Measurements from ENCODE around the gene C9orf72. TPM values are rescaled to one million over a fixed set of nuclear protein-coding genes. Genes with fewer than 3 reads are reported as not detected.

Gene C9orf72
- total and polyA plus RNA-seq, 2 of the 4 experiments (the other 2 are of a cell fraction): 2.0 to 3.4 TPM

- Histone ChIP-seq H2BK5ac (ENCODE audit: low read depth, low read length, poor library complexity, severe bottlenecking) (no peak overlapping the region), H2AK5ac (ENCODE audit: low read depth, low read length) (no peak overlapping the region), H2AFZ (replicated peaks; ENCODE audit: low read length, poor library complexity) (no peak overlapping the region), H3K4me3 (ENCODE audit: insufficient read depth, low read depth, low read length) (no peak overlapping the region), H2BK20ac (ENCODE audit: low read depth, low read length) (no peak overlapping the region), H2BK120ac (ENCODE audit: low read depth, low read length) (no peak overlapping the region), H4K20me1 (ENCODE audit: insufficient read depth, low read length) (peaks cover 3% of the 10 kb centered on the region; the same call in 1 of the 2 replicates), H3K4ac (ENCODE audit: low read depth, low read length) (no peak overlapping the region), H2BK15ac (ENCODE audit: low read depth, low read length) (no peak overlapping the region), H3K36me3 (ENCODE audit: control insufficient read depth, insufficient read depth, low read length) (no peaks in the 10 kb centered on the region), H3K4me1 (ENCODE audit: control insufficient read depth, insufficient read depth, low read length) (no peaks in the 10 kb centered on the region; the same call in 1 of the 2 replicates), H3K23ac (ENCODE audit: low read depth, low read length) (no peak overlapping the region; the same call in 1 of the 2 replicates), H2AK9ac (replicated peaks; ENCODE audit: low read depth, low read length, poor library complexity) (no peak overlapping the region), H3K27me3 (ENCODE audit: control insufficient read depth, insufficient read depth, low read length) (no peaks in the 10 kb centered on the region), H4K8ac (ENCODE audit: low read depth in 2 of 2, low read length in 2 of 2) (no peak overlapping the region), H4K5ac (ENCODE audit: low read depth, low read length) (no peak overlapping the region), H3K9me1 (ENCODE audit: insufficient read depth, low read length) (no peaks in the 10 kb centered on the region), H3K9ac (ENCODE audit: low read depth, low read length) (no peak overlapping the region), H3K56ac (ENCODE audit: extremely low read depth, insufficient read depth, low read length) (no peak overlapping the region), H4K91ac (ENCODE audit: insufficient read depth, low read depth, low read length) (no peak overlapping the region), H3K9me3 (ENCODE audit: control insufficient read depth, insufficient read depth, low read length) (no peaks in the 10 kb centered on the region), H3K4me2 (ENCODE audit: low read depth, low read length) (no peak overlapping the region), H3K18ac (ENCODE audit: low read depth, low read length) (no peak overlapping the region), H3K79me1 (ENCODE audit: low read depth in 1 of 2, low read length in 2 of 2) (peaks cover 3 to 8% of the 10 kb centered on the region in 2 experiments; a peak in 2 of 4 replicates), H3K27ac (ENCODE audit: insufficient read depth, low read length) (no peak overlapping the region), H3K14ac (replicated peaks; ENCODE audit: low read depth, low read length) (no peak overlapping the region)
- ChIA-PET POLR2A (ENCODE audit: unreplicated experiment) (no interaction called here), CTCF (no interaction called here)
- intact Hi-C loops (cut with micrococcal nuclease): no loop called here
- DNase-seq (no peak), ATAC-seq (ENCODE audit: low read depth) (no peak)
- WGBS, 2 experiments (ENCODE audit: extremely low coverage in 2 of 2, insufficient read length in 1 of 2): 60% methylated on average over 1 of the region's 3 CpGs; no CpG with 5 or more reads in 1 of the 2 experiments
- TF ChIP-seq MAFK (IDR thresholded peaks at IDR 0.05; ENCODE audit: low read depth, low read length) (no peak), NFE2L2 (IDR thresholded peaks at IDR 0.05; ENCODE audit: low read depth, low read length) (no peak), FOS (IDR thresholded peaks at IDR 0.05; ENCODE audit: low read depth, low read length) (no peak), SMC3 (IDR thresholded peaks at IDR 0.05; ENCODE audit: low read depth, low read length) (no peak), CHD1 (IDR thresholded peaks at IDR 0.05; ENCODE audit: low read depth, low read length) (no peak), USF2 (IDR thresholded peaks at IDR 0.05; ENCODE audit: low read depth, low read length) (no peak), CEBPB (IDR thresholded peaks at IDR 0.05; ENCODE audit: low read depth, low read length) (no peak), MAZ (IDR thresholded peaks at IDR 0.05; ENCODE audit: borderline replicate concordance, low read depth, low read length) (no peak), POLR2A (IDR thresholded peaks at IDR 0.05; ENCODE audit: low read depth, low read length) (no peak), ELK1 (IDR thresholded peaks at IDR 0.05; ENCODE audit: borderline replicate concordance, low read depth, low read length) (no peak), MXI1 (IDR thresholded peaks at IDR 0.05; ENCODE audit: borderline replicate concordance, low read depth, low read length) (no peak)
- dilution Hi-C loops (cut with HindIII; ENCODE audit: low sequenced_read_pairs, unreplicated experiment): no loop called here
- in situ Hi-C loops (cut with MboI; ENCODE audit: low sequenced_read_pairs): no loop called here
- BruUV-seq (replicated peaks): no TSS peak
These were observed 1.2 kb downstream of the C9orf72 start for GRCh38 chr9:27572061-27572460.
